Panc1 (cell line): ENCODE results near the gene SLC22A3. TPM values are rescaled to one million over a fixed set of nuclear protein-coding genes. Genes with fewer than 3 reads are reported as not detected.

Source experiments
- ATAC-seq: fragments of 200-7000 bp; cut with Tn5 transposase; 2 replicates; pipeline ENCODE4 v1.9.1; 2020; ENCODE audit warnings: mild to moderate bottlenecking, moderate library complexity
- BruUV-seq: library from RNA; stranded (reverse); fragments of 400-500 nt; replicated peaks from 2 replicates; lab custom pipeline; 2021; lab: Mats Ljungman, UMichigan
- CTCF ChIA-PET: fragments of 300-600 bp; sonication (Branson Sonifier 250); formaldehyde crosslinking; loops from one replicate; lab custom pipeline; 2022; ENCODE audit warnings: antibody characterized with exemption; lab: Charles Lee
- POLR2A ChIA-PET: fragments of 300-600 bp; sonication (Branson Sonifier 250); formaldehyde crosslinking; loops from one replicate; lab custom pipeline; 2022; ENCODE audit warnings: antibody characterized with exemption; lab: Charles Lee
- DNase-seq: peaks from one replicate; pipeline ENCODE4 v3.0.0-alpha.2; 2010; ENCODE audit warnings: low read depth, low spot score
- H3K27ac ChIP-seq: 2 replicates; pipeline ENCODE4 v1.5.1; 2011; ENCODE audit warnings: mild to moderate bottlenecking, low read length, inconsistent platforms
- H3K27me3 ChIP-seq: fragments of 200-500 bp; sonication (Bioruptor generic); 2 replicates; pipeline ENCODE4 v1.6.0; 2014; ENCODE audit warnings: low read length, inconsistent platforms; ENCODE audit not compliant: control insufficient read depth, insufficient read depth
- H3K36me3 ChIP-seq: fragments of 200-500 bp; sonication (Bioruptor generic); 2 replicates; pipeline ENCODE4 v1.5.1; 2014; ENCODE audit warnings: inconsistent platforms, mild to moderate bottlenecking, low read length, moderate library complexity; ENCODE audit not compliant: control insufficient read depth, insufficient read depth
- H3K4me1 ChIP-seq: 2 replicates; pipeline ENCODE4 v1.5.1; 2011; ENCODE audit warnings: inconsistent platforms, mild to moderate bottlenecking, low read length, moderate library complexity; ENCODE audit not compliant: control insufficient read depth, insufficient read depth
- H3K4me3 ChIP-seq, 2 experiments: 2 replicates each; pipeline ENCODE4 v1.5.1; 2011 to 2012; ENCODE audit warnings: low read depth in 2 of 2, low read length in 2 of 2, mild to moderate bottlenecking in 2 of 2, inconsistent platforms in 1 of 2, moderate library complexity in 1 of 2
- H3K9me3 ChIP-seq: fragments of 200-500 bp; sonication (Bioruptor generic); 2 replicates; pipeline ENCODE4 v1.5.1; 2014; ENCODE audit warnings: low read depth, mild to moderate bottlenecking, inconsistent platforms, low read length, moderate library complexity; ENCODE audit not compliant: control insufficient read depth, insufficient read depth
- CTCF ChIP-seq: fragments of 450-650 bp; IDR thresholded peaks from 2 replicates; pipeline ENCODE4 v1.5.1; 2017; ENCODE audit warnings: mild to moderate bottlenecking
- POLR2AphosphoS5 ChIP-seq: IDR thresholded peaks from 2 replicates; pipeline ENCODE4 v1.6.1; 2012; ENCODE audit warnings: mild to moderate bottlenecking, low read depth, low read length, moderate library complexity
- REST ChIP-seq, 2 experiments: IDR thresholded peaks; 2 replicates each; pipeline ENCODE4 v1.6.1; 2011 to 2012; ENCODE audit warnings: low read depth in 2 of 2, control low read depth in 1 of 2, low read length in 1 of 2, mild to moderate bottlenecking in 1 of 2, moderate library complexity in 1 of 2; ENCODE audit not compliant: insufficient read depth in 1 of 2
- SIN3A ChIP-seq: IDR thresholded peaks from 2 replicates; pipeline ENCODE4 v1.6.1; 2012; ENCODE audit warnings: low read depth, mild to moderate bottlenecking, low read length, moderate library complexity, borderline replicate concordance; ENCODE audit not compliant: insufficient read depth
- TCF7L2 ChIP-seq: IDR thresholded peaks from 2 replicates; pipeline ENCODE4 v1.6.1; 2011; ENCODE audit warnings: mild to moderate bottlenecking, low read depth, low read length, inconsistent platforms
- in situ Hi-C: cut with HindIII; loops from 2 replicates; pipeline ENCODE4 v1.10.0; 2016; ENCODE audit warnings: low sequenced_read_pairs, low pct_unique_long_range_greater_than_20kb
- intact Hi-C: fragments of 100-400 bp; cut with micrococcal nuclease; formaldehyde crosslinking; loops from one replicate; pipeline ENCODE4 v1.10.0; 2022; ENCODE audit not compliant: unreplicated experiment
- total RNA-seq: library from RNA; stranded (reverse); gene quantifications from one replicate; pipeline ENCODE4 v1.2.1, GENCODE V29; 2021; ENCODE audit not compliant: unreplicated experiment

Gene SLC22A3
- total RNA-seq, 1 experiment from 2014 or later, result not detected

- CTCF ChIA-PET, result no interaction called here
- BruUV-seq, result no TSS peak
- TF ChIP-seq POLR2AphosphoS5 (no peak), REST (IDR thresholded peaks at IDR 0.05; ENCODE audit: insufficient read depth in 1 of 2, low read depth in 2 of 2, low read length in 1 of 2) (no peak), CTCF (no peak), TCF7L2 (no peak), SIN3A (no peak)
Measured at GRCh38 chr6:160412993-160413392, 64.8 kb downstream of the SLC22A3 start.

GRCh38 chr6:160417146-160417545 is 69.0 kb downstream of the SLC22A3 start:
- POLR2A ChIA-PET, result no interaction called here
- no peak for DNase-seq
- intact Hi-C loops (no loop called here), in situ Hi-C loops (no loop called here)
- CTCF ChIA-PET, result no interaction called here
- H3K36me3 ChIP-seq, result no peaks in the 10 kb centered on the region
- no peak overlapping the region for H3K4me3 ChIP-seq
- no TSS peak for BruUV-seq
- no peaks in the 10 kb centered on the region for H3K9me3 ChIP-seq
- no peaks in the 10 kb centered on the region for H3K4me1 ChIP-seq
- ATAC-seq, result no peak
- no peak for TF ChIP-seq SIN3A
- no peak for TF ChIP-seq POLR2AphosphoS5
- no peak for TF ChIP-seq TCF7L2
- no peak for TF ChIP-seq REST (IDR thresholded peaks at IDR 0.05; ENCODE audit: insufficient read depth in 1 of 2, low read depth in 2 of 2, low read length in 1 of 2)
- TF ChIP-seq CTCF, result no peak
- no peaks in the 10 kb centered on the region for H3K27me3 ChIP-seq
- H3K27ac ChIP-seq, result no peak overlapping the region

More at GRCh38 chr6:160412993-160413392, 64.8 kb downstream of the SLC22A3 start:
- DNase-seq, result no peak
- Histone ChIP-seq H3K4me1 (no peaks in the 10 kb centered on the region), H3K4me3 (no peak overlapping the region), H3K9me3 (no peaks in the 10 kb centered on the region), H3K27ac (no peak overlapping the region), H3K36me3 (no peaks in the 10 kb centered on the region), H3K27me3 (no peaks in the 10 kb centered on the region)
- intact Hi-C loops (no loop called here), in situ Hi-C loops (no loop called here)
- POLR2A ChIA-PET, result no interaction called here
- ATAC-seq, result no peak
